H9 (cell line): ENCODE results near the gene CDH18. TPM values are rescaled to one million over a fixed set of nuclear protein-coding genes. Genes with fewer than 3 reads are reported as not detected.

Experiments used
- DNase-seq: peaks from one replicate; pipeline ENCODE4 v3.0.0-alpha.2; 2017
- H2AFZ ChIP-seq: one replicate; pipeline ENCODE4 v1.6.1; 2013; ENCODE audit warnings: mild to moderate bottlenecking, low read length, control low read depth, moderate library complexity
- H2AK5ac ChIP-seq: 2 replicates; pipeline ENCODE4 v1.6.1; 2013; ENCODE audit warnings: low read length, control low read depth, mixed read lengths; ENCODE audit not compliant: insufficient read length
- H2BK120ac ChIP-seq: one replicate; pipeline ENCODE4 v1.6.1; 2013; ENCODE audit warnings: low read depth, mild to moderate bottlenecking, low read length, control low read depth, inconsistent platforms; ENCODE audit not compliant: poor library complexity, severe bottlenecking
- H2BK12ac ChIP-seq: 2 replicates; pipeline ENCODE4 v1.6.1; 2013; ENCODE audit warnings: low read length, control low read depth, mixed read lengths, low read depth; ENCODE audit not compliant: insufficient read length
- H2BK15ac ChIP-seq: 2 replicates; pipeline ENCODE4 v1.6.1; 2013; ENCODE audit warnings: low read depth, low read length, control low read depth
- H2BK20ac ChIP-seq: one replicate; pipeline ENCODE4 v1.6.1; 2013; ENCODE audit warnings: low read depth, mild to moderate bottlenecking, low read length, control low read depth, inconsistent platforms; ENCODE audit not compliant: poor library complexity, severe bottlenecking
- H2BK5ac ChIP-seq: 2 replicates; pipeline ENCODE4 v1.6.1; 2013; ENCODE audit warnings: low read length, control low read depth, mixed read lengths; ENCODE audit not compliant: insufficient read length
- H3K14ac ChIP-seq: 2 replicates; pipeline ENCODE4 v1.6.1; 2013; ENCODE audit warnings: low read length, control low read depth; ENCODE audit not compliant: insufficient read depth
- H3K18ac ChIP-seq: 2 replicates; pipeline ENCODE4 v1.6.1; 2013; ENCODE audit warnings: low read depth, mild to moderate bottlenecking, mixed read lengths, low read length, control low read depth; ENCODE audit not compliant: insufficient read length
- H3K23ac ChIP-seq: 2 replicates; pipeline ENCODE4 v1.6.1; 2013; ENCODE audit warnings: low read length, control low read depth, mixed read lengths, low read depth; ENCODE audit not compliant: insufficient read length
- H3K23me2 ChIP-seq: 2 replicates; pipeline ENCODE4 v1.6.1; 2013; ENCODE audit warnings: low read depth, mild to moderate bottlenecking, mixed read lengths, low read length, control low read depth; ENCODE audit not compliant: insufficient read length, poor library complexity, severe bottlenecking
- H3K27ac ChIP-seq: 2 replicates; pipeline ENCODE4 v1.5.1; 2013; ENCODE audit warnings: low read length, control low read depth, mixed read lengths, low read depth; ENCODE audit not compliant: insufficient read length
- H3K27me3 ChIP-seq: 2 replicates; pipeline ENCODE4 v1.6.1; 2013; ENCODE audit warnings: low read length, control low read depth, inconsistent platforms; ENCODE audit not compliant: insufficient read depth
- H3K4ac ChIP-seq: 2 replicates; pipeline ENCODE4 v1.6.1; 2013; ENCODE audit warnings: low read depth, mild to moderate bottlenecking, control low read depth, inconsistent platforms, low read length, moderate library complexity
- H3K4me1 ChIP-seq: 2 replicates; pipeline ENCODE4 v1.6.1; 2013; ENCODE audit warnings: low read length, control low read depth, inconsistent platforms; ENCODE audit not compliant: insufficient read depth
- H3K4me2 ChIP-seq: 2 replicates; pipeline ENCODE4 v1.6.1; 2013; ENCODE audit warnings: low read length, control low read depth, mixed read lengths; ENCODE audit not compliant: insufficient read length, insufficient read depth
- H3K56ac ChIP-seq: 2 replicates; pipeline ENCODE4 v1.6.1; 2013; ENCODE audit warnings: low read depth, mild to moderate bottlenecking, mixed read lengths, low read length, control low read depth; ENCODE audit not compliant: insufficient read length
- H3K79me1 ChIP-seq: 2 replicates; pipeline ENCODE4 v1.6.1; 2013; ENCODE audit warnings: low read depth, mild to moderate bottlenecking, moderate library complexity, low read length, control low read depth, inconsistent platforms; ENCODE audit not compliant: insufficient read depth, poor library complexity, severe bottlenecking
- H3K79me2 ChIP-seq: 2 replicates; pipeline ENCODE4 v1.6.1; 2013; ENCODE audit warnings: low read length, control low read depth, inconsistent platforms; ENCODE audit not compliant: insufficient read depth
- H3K9ac ChIP-seq: 2 replicates; pipeline ENCODE4 v1.6.1; 2013; ENCODE audit warnings: low read length, control low read depth, mixed read lengths; ENCODE audit not compliant: insufficient read length; ENCODE audit errors: extremely low read depth
- H3K9me3 ChIP-seq: one replicate; pipeline ENCODE4 v1.6.1; 2013; ENCODE audit warnings: low read depth, low read length, inconsistent platforms; ENCODE audit not compliant: control insufficient read depth
- H3T11ph ChIP-seq: one replicate; pipeline ENCODE4 v1.6.1; 2013; ENCODE audit warnings: mild to moderate bottlenecking, low read length, control low read depth, inconsistent platforms
- H4K20me1 ChIP-seq: one replicate; pipeline ENCODE4 v1.6.1; 2013; ENCODE audit not compliant: control insufficient read depth, insufficient read length, insufficient read depth
- H4K5ac ChIP-seq: 2 replicates; pipeline ENCODE4 v1.6.1; 2013; ENCODE audit warnings: low read depth, mild to moderate bottlenecking, mixed read lengths, low read length, control low read depth; ENCODE audit not compliant: insufficient read length
- H4K8ac ChIP-seq: replicated peaks from 2 replicates; pipeline ENCODE4 v1.6.1; 2013; ENCODE audit warnings: low read length, control low read depth, mixed read lengths, low read depth; ENCODE audit not compliant: insufficient read length
- H4K91ac ChIP-seq: 2 replicates; pipeline ENCODE4 v1.6.1; 2013; ENCODE audit warnings: low read depth, mild to moderate bottlenecking, moderate library complexity, mixed read lengths, low read length, control low read depth; ENCODE audit not compliant: insufficient read length
- H3K27ac Mint-ChIP-seq, 3 experiments: 2 replicates in 2 of 3; 3 replicates in 1 of 3; pipeline ENCODE4 v1.8.0; 2020 to 2021; ENCODE audit warnings: mixed read lengths in 3 of 3, mild to moderate bottlenecking in 1 of 3, moderate library complexity in 1 of 3
- H3K27me3 Mint-ChIP-seq: 2 replicates; pipeline ENCODE4 v1.8.0; 2021; ENCODE audit warnings: low read depth, mild to moderate bottlenecking, moderate library complexity, mixed read lengths
- H3K36me3 Mint-ChIP-seq, 3 experiments: 2 replicates in 2 of 3; 3 replicates in 1 of 3; pipeline ENCODE4 v1.8.0; 2020 to 2021; ENCODE audit warnings: low read depth in 3 of 3, mixed read lengths in 3 of 3; ENCODE audit not compliant: insufficient read depth in 1 of 3
- H3K4me1 Mint-ChIP-seq, 2 experiments: 2 replicates each; pipeline ENCODE4 v1.8.0; 2020; ENCODE audit warnings: mixed read lengths in 2 of 2
- H3K4me3 Mint-ChIP-seq, 2 experiments: 2 replicates in 1 of 2; 3 replicates in 1 of 2; pipeline ENCODE4 v1.8.0; 2020 to 2021; ENCODE audit warnings: mild to moderate bottlenecking in 2 of 2, mixed read lengths in 2 of 2, moderate library complexity in 1 of 2
- H3K9me3 Mint-ChIP-seq, 2 experiments: 2 replicates in 1 of 2; 3 replicates in 1 of 2; pipeline ENCODE4 v1.8.0; 2020; ENCODE audit warnings: mild to moderate bottlenecking in 2 of 2, mixed read lengths in 2 of 2, moderate library complexity in 1 of 2
- CTCF ChIP-seq: fragments of 200-600 bp; sonication (generic); conservative IDR thresholded peaks from 3 replicates; pipeline ENCODE4 v1.8.0; 2021; ENCODE audit warnings: antibody characterized with exemption, mild to moderate bottlenecking
- WGBS: extraction: QIAGEN DNeasy Blood & Tissue Kit; methylation state at CpG from one replicate; pipeline ENCODE4 v1.1.7; 2013; ENCODE audit warnings: missing lambda C conversion rate, low lambda C conversion rate, mixed read lengths; ENCODE audit not compliant: insufficient read length; ENCODE audit errors: extremely low coverage; 5-methylcytosine and 5-hydroxymethylcytosine counted together
- total RNA-seq: library from RNA; stranded (reverse); gene quantifications from 2 replicates; pipeline ENCODE4 v1.2.1, GENCODE V29; 2021

The CDH18 gene
- total RNA-seq, 1 experiment from 2014 or later: not detected

- H3K4me1 Mint-ChIP-seq: peaks cover 12 to 15% of the 10 kb centered on the region in 2 experiments
- Histone ChIP-seq H2BK120ac (no peak overlapping the region), H3K4me1 (no peaks in the 10 kb centered on the region), H3K23ac (no peak overlapping the region), H3K23me2 (peaks cover 4% of the 10 kb centered on the region), H2BK15ac (no peak overlapping the region), H3K9ac (no peak overlapping the region), H3K9me3 (no peaks in the 10 kb centered on the region), H2BK20ac (no peak overlapping the region), H3K56ac (no peak overlapping the region), H2BK5ac (no peak overlapping the region), H3K18ac (no peak overlapping the region), H3K4me2 (no peak overlapping the region), H4K91ac (no peak overlapping the region), H2BK12ac (no peak overlapping the region), H3K79me1 (no peaks in the 10 kb centered on the region), H3K14ac (no peak overlapping the region), H3K27me3 (peaks cover 3% of the 10 kb centered on the region; the same call in 1 of the 2 replicates), H3K79me2 (no peaks in the 10 kb centered on the region), H2AFZ (no peak overlapping the region), H3T11ph (no peak overlapping the region), H4K8ac (no peak overlapping the region), H3K4ac (no peak overlapping the region), H4K5ac (no peak overlapping the region), H2AK5ac (no peak overlapping the region), H3K27ac (no peak overlapping the region), H4K20me1 (no peaks in the 10 kb centered on the region)
- no CpG with 5 or more reads among the region's 1 CpG for whole genome bisulfite sequencing
- no peaks in the 10 kb centered on the region for H3K36me3 Mint-ChIP-seq
- H3K27me3 Mint-ChIP-seq: peaks cover 46% of the 10 kb centered on the region
- DNase-seq: no peak
- no peak for TF ChIP-seq CTCF
- no peak overlapping the region for H3K4me3 Mint-ChIP-seq
- H3K27ac Mint-ChIP-seq: no peak overlapping the region
- no peaks in the 10 kb centered on the region for H3K9me3 Mint-ChIP-seq
Measured at GRCh38 chr5:19986031-19986619, 1.9 kb downstream of the CDH18 start.
